Measurements from ENCODE around the gene PPM1L. TPM values are rescaled to one million over a fixed set of nuclear protein-coding genes. Genes with fewer than 3 reads are reported as not detected.

Gene PPM1L
- total RNA-seq, 1 experiment from 2014 or later, result 7.3 TPM

DNA sequence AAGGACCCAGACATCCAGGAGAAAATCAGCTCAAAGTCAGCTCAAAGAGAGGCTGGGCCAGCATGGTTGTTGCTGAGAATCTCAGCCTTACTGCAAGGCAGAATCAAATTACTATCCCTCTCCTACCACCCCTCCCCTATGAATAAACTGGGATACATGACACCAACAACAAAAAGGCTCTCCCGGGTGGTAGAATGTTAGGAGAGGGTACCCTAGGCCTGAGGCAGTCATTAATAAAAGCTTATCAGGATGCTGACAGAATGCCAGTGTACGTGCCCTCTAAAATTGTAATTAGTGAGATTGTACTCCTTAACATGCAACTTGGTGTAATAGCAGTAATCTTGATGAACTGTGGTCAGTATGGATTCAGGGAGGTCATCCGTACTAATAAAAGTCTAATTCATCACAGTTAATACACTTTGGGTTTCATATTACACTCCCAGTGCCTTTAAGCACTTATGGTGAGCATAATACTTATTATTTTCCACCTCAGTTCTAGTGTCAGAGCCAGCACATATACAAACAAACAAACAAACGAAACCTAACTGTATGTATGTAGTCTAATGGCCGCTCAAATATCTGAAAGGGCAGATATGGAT lies 272.6 kb downstream of the PPM1L start:
- Histone ChIP-seq H2BK12ac (ENCODE audit: insufficient read length, low read depth, low read length) (no peak overlapping the region), H3K23me2 (ENCODE audit: insufficient read length, low read depth, low read length, poor library complexity, severe bottlenecking) (no peaks in the 10 kb centered on the region), H2BK120ac (ENCODE audit: low read depth, low read length, poor library complexity, severe bottlenecking) (no peak overlapping the region), H3K27ac (ENCODE audit: insufficient read length, low read depth, low read length) (no peak overlapping the region), H3K79me1 (ENCODE audit: insufficient read depth, low read depth, low read length, poor library complexity, severe bottlenecking) (no peaks in the 10 kb centered on the region), H3K9ac (ENCODE audit: extremely low read depth, insufficient read length, low read length) (no peak overlapping the region), H4K91ac (ENCODE audit: insufficient read length, low read depth, low read length) (no peak overlapping the region), H3K9me3 (ENCODE audit: control insufficient read depth, low read depth, low read length) (no peaks in the 10 kb centered on the region), H2BK15ac (ENCODE audit: low read depth, low read length) (no peak overlapping the region), H3T11ph (ENCODE audit: low read length) (no peak overlapping the region), H2AFZ (ENCODE audit: low read length) (no peak overlapping the region), H4K20me1 (ENCODE audit: control insufficient read depth, insufficient read depth, insufficient read length) (no peaks in the 10 kb centered on the region), H4K5ac (ENCODE audit: insufficient read length, low read depth, low read length) (no peak overlapping the region), H3K4me1 (ENCODE audit: insufficient read depth, low read length) (no peaks in the 10 kb centered on the region), H4K8ac (replicated peaks; ENCODE audit: insufficient read length, low read depth, low read length) (no peak overlapping the region), H3K14ac (ENCODE audit: insufficient read depth, low read length) (no peak overlapping the region), H3K23ac (ENCODE audit: insufficient read length, low read depth, low read length) (no peak overlapping the region), H2BK20ac (ENCODE audit: low read depth, low read length, poor library complexity, severe bottlenecking) (no peak overlapping the region), H3K56ac (ENCODE audit: insufficient read length, low read depth, low read length) (no peak overlapping the region), H2BK5ac (ENCODE audit: insufficient read length, low read length) (no peak overlapping the region), H3K4ac (ENCODE audit: low read depth, low read length) (no peak overlapping the region), H2AK5ac (ENCODE audit: insufficient read length, low read length) (no peak overlapping the region), H3K27me3 (ENCODE audit: insufficient read depth, low read length) (no peaks in the 10 kb centered on the region), H3K18ac (ENCODE audit: insufficient read length, low read depth, low read length) (no peak overlapping the region), H3K79me2 (ENCODE audit: insufficient read depth, low read length) (no peaks in the 10 kb centered on the region), H3K4me2 (ENCODE audit: insufficient read depth, insufficient read length, low read length) (no peak overlapping the region)
- DNase-seq, result no peak
- H3K27ac Mint-ChIP-seq, result peak overlapping the region; percentile 6 to 87 (median 81); a peak in 5 of 7 replicates
- peaks cover 11 to 16% of the 10 kb centered on the region in 2 experiments for H3K9me3 Mint-ChIP-seq
- peaks cover 10 to 12% of the 10 kb centered on the region in 2 experiments for H3K4me1 Mint-ChIP-seq
- no peaks in the 10 kb centered on the region for H3K27me3 Mint-ChIP-seq (ENCODE audit: low read depth)
- TF ChIP-seq, protein P1, sequence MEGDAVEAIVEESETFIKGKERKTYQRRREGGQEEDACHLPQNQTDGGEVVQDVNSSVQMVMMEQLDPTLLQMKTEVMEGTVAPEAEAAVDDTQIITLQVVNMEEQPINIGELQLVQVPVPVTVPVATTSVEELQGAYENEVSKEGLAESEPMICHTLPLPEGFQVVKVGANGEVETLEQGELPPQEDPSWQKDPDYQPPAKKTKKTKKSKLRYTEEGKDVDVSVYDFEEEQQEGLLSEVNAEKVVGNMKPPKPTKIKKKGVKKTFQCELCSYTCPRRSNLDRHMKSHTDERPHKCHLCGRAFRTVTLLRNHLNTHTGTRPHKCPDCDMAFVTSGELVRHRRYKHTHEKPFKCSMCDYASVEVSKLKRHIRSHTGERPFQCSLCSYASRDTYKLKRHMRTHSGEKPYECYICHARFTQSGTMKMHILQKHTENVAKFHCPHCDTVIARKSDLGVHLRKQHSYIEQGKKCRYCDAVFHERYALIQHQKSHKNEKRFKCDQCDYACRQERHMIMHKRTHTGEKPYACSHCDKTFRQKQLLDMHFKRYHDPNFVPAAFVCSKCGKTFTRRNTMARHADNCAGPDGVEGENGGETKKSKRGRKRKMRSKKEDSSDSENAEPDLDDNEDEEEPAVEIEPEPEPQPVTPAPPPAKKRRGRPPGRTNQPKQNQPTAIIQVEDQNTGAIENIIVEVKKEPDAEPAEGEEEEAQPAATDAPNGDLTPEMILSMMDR (conservative IDR thresholded peaks at IDR 0.05), result no peak
- peaks cover 7 to 15% (median 8%) of the 10 kb centered on the region in 3 experiments; a peak in 6 of 7 replicates for H3K36me3 Mint-ChIP-seq (ENCODE audit: insufficient read depth in 1 of 3, low read depth in 3 of 3)
- no peak overlapping the region for H3K4me3 Mint-ChIP-seq
- WGBS (ENCODE audit: extremely low coverage, insufficient read length, low lambda C conversion rate), result no CpG with 5 or more reads among the region's 5 CpGs
